ENCODE measurements around the gene MTHFD2. TPM values are rescaled to one million over a fixed set of nuclear protein-coding genes. Genes with fewer than 3 reads are reported as not detected.
"Not testable (repeated sequence)": the region's sequence is repeated elsewhere in the genome, so short reads cannot be mapped to it uniquely, and the experiment has no call there.

Gene MTHFD2
- total RNA-seq, 1 experiment from 2014 or later = 118 TPM

DNA sequence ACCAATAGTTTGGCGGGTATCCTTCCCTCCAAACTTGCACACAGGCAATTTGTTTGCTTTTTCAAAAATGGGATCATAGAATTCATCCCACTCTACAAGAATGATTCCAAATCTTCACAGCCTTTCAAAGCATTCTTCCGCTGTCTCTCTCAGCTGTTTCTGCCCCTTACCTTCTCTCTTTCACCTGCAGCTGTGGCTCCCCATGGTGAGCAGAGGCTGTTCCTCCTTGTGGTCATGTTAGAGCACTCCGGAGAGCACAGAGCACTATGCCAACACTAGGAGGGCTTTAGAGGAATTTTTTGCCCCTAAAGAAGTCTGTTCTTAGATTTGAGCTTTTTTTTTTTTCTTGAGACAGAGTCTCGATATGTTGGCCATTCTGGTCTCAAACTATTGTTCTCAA, 30.4 kb downstream of the MTHFD2 start:
- CTCF ChIA-PET = no interaction called here
- POLR2A ChIA-PET (ENCODE audit: unreplicated experiment) = no interaction called here
- H3K27me3 ChIP-seq (ENCODE audit: low read length) = no peaks in the 10 kb centered on the region
- BruUV-seq (replicated peaks) = no TSS peak
- no peak overlapping the region for H3K9ac ChIP-seq (ENCODE audit: low read length)
- H3K36me3 ChIP-seq (ENCODE audit: low read depth, low read length) = no peaks in the 10 kb centered on the region
- no peaks in the 10 kb centered on the region for H4K20me1 ChIP-seq (ENCODE audit: low read length)
- DNase-seq (no peak), ATAC-seq (no peak)
- no peaks in the 10 kb centered on the region for H3K9me3 ChIP-seq (ENCODE audit: low read length)
- TF ChIP-seq EZH2phosphoT487 (IDR thresholded peaks at IDR 0.05; ENCODE audit: borderline replicate concordance, low read length) = no peak
- TF ChIP-seq EZH2 (IDR thresholded peaks at IDR 0.05; ENCODE audit: low read length, unreplicated experiment) = no peak
- TF ChIP-seq, protein P1, sequence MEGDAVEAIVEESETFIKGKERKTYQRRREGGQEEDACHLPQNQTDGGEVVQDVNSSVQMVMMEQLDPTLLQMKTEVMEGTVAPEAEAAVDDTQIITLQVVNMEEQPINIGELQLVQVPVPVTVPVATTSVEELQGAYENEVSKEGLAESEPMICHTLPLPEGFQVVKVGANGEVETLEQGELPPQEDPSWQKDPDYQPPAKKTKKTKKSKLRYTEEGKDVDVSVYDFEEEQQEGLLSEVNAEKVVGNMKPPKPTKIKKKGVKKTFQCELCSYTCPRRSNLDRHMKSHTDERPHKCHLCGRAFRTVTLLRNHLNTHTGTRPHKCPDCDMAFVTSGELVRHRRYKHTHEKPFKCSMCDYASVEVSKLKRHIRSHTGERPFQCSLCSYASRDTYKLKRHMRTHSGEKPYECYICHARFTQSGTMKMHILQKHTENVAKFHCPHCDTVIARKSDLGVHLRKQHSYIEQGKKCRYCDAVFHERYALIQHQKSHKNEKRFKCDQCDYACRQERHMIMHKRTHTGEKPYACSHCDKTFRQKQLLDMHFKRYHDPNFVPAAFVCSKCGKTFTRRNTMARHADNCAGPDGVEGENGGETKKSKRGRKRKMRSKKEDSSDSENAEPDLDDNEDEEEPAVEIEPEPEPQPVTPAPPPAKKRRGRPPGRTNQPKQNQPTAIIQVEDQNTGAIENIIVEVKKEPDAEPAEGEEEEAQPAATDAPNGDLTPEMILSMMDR (conservative IDR thresholded peaks at IDR 0.05; ENCODE audit: low read depth, low read length) = no peak
- no peaks in the 10 kb centered on the region for H3K4me1 ChIP-seq (ENCODE audit: insufficient read depth, low read length)
- H2AFZ ChIP-seq (ENCODE audit: low read length) = no peak overlapping the region
- no peaks in the 10 kb centered on the region for H3F3A ChIP-seq (ENCODE audit: low read length, unreplicated experiment)
- no peak overlapping the region for H3K4me3 ChIP-seq (ENCODE audit: low read length)
- H3K27ac ChIP-seq (ENCODE audit: low read length) = no peak overlapping the region
- H3K79me2 ChIP-seq (ENCODE audit: low read length) = no peaks in the 10 kb centered on the region
- H3K4me2 ChIP-seq (ENCODE audit: low read length) = no peak overlapping the region
- intact Hi-C loops (cut with micrococcal nuclease) = no loop called here
- H3K9me2 ChIP-seq (replicated peaks; ENCODE audit: low read length) = no peaks in the 10 kb centered on the region

DNA sequence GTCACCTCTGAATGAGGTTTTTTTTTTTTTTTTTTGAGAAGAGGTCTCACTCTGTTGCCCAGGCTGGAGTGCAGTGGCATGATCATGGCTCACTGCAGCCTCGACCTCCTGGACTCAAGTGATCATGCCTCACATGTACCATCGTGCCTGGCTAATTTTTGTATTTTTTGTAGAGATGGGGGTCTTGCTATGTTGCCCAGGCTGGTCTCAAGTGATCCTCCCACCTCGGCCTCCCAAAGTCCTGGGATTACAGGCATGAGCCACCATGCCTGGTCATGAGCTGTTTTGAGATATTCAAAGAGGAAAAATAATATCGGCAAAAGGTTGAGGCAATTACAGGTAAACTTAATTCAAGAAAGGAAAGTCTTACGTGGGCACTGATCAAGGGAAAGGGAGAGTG, 31.4 kb downstream of the MTHFD2 start:
- H3K27me3 ChIP-seq (ENCODE audit: low read length); H3K4me3 ChIP-seq (ENCODE audit: low read length); POLR2A ChIA-PET (ENCODE audit: unreplicated experiment); H3K9me2 ChIP-seq (replicated peaks; ENCODE audit: low read length); H3K36me3 ChIP-seq (ENCODE audit: low read depth, low read length); ATAC-seq; CTCF ChIA-PET; H2AFZ ChIP-seq (ENCODE audit: low read length); H3F3A ChIP-seq (ENCODE audit: low read length, unreplicated experiment); BruUV-seq (replicated peaks); H4K20me1 ChIP-seq (ENCODE audit: low read length); H3K4me2 ChIP-seq (ENCODE audit: low read length); DNase-seq; H3K4me1 ChIP-seq (ENCODE audit: insufficient read depth, low read length); H3K79me2 ChIP-seq (ENCODE audit: low read length); intact Hi-C loops (cut with micrococcal nuclease); H3K27ac ChIP-seq (ENCODE audit: low read length); H3K9ac ChIP-seq (ENCODE audit: low read length); H3K9me3 ChIP-seq (ENCODE audit: low read length): not testable (repeated sequence)

DNA sequence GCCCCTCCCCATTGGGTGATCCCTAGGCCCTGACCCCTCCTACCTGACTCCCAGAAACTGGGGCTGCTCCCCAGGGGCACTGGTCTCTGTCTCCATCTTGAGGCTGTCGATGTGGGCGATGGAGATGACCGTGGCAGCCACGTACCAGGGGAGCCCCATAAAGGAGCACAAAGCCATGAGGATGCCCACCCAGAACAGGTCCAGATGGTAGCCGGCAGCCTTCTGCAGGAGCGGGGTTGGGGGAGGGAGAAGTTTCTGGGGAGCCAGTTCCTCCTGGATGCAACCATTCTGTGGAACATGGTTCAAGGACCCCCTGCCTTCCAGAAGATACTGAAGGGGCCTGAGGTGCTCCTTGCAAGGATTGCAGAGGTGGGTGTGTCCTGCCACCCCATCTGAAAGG, 34.0 kb downstream of the MTHFD2 start:
- ATAC-seq = no peak
- Histone ChIP-seq H3K79me2 (ENCODE audit: low read length) (no peaks in the 10 kb centered on the region), H3K27me3 (ENCODE audit: low read length) (no peaks in the 10 kb centered on the region), H3K9me2 (replicated peaks; ENCODE audit: low read length) (no peaks in the 10 kb centered on the region), H3K9ac (ENCODE audit: low read length) (no peak overlapping the region), H3K9me3 (ENCODE audit: low read length) (no peaks in the 10 kb centered on the region), H4K20me1 (ENCODE audit: low read length) (no peaks in the 10 kb centered on the region), H3K4me1 (ENCODE audit: insufficient read depth, low read length) (no peaks in the 10 kb centered on the region), H3K4me3 (ENCODE audit: low read length) (no peak overlapping the region), H3F3A (ENCODE audit: low read length, unreplicated experiment) (no peaks in the 10 kb centered on the region), H3K36me3 (ENCODE audit: low read depth, low read length) (no peaks in the 10 kb centered on the region), H3K4me2 (ENCODE audit: low read length) (no peak overlapping the region), H2AFZ (ENCODE audit: low read length) (no peak overlapping the region), H3K27ac (ENCODE audit: low read length) (no peak overlapping the region)
- BruUV-seq (replicated peaks) = no TSS peak
- CTCF ChIA-PET = no interaction called here
- POLR2A ChIA-PET (ENCODE audit: unreplicated experiment) = no interaction called here
- no peak for DNase-seq
- intact Hi-C loops (cut with micrococcal nuclease) = no loop called here
- TF ChIP-seq EZH2 (IDR thresholded peaks at IDR 0.05; ENCODE audit: low read length, unreplicated experiment) (no peak), EZH2phosphoT487 (IDR thresholded peaks at IDR 0.05; ENCODE audit: borderline replicate concordance, low read length) (no peak)
- TF ChIP-seq, protein P1 (conservative IDR thresholded peaks at IDR 0.05; ENCODE audit: low read depth, low read length) = no peak

Data from PC-3 (cell line).